Skeletal muscle satellite cell (primary cell): ENCODE results near the gene OSGIN1.

Experiments
- H3K27me3 ChIP-seq: 2 replicates; pipeline ENCODE4 v1.7.0; 2013; ENCODE audit warnings: low read length; ENCODE audit not compliant: control insufficient read depth, insufficient read depth
- H3K36me3 ChIP-seq: 2 replicates; pipeline ENCODE4 v1.7.0; 2013; ENCODE audit warnings: mild to moderate bottlenecking, control low read depth, low read length; ENCODE audit not compliant: insufficient read depth
- H3K4me1 ChIP-seq: 2 replicates; pipeline ENCODE4 v1.7.0; 2013; ENCODE audit warnings: low read length; ENCODE audit not compliant: control insufficient read depth, insufficient read depth
- H3K4me2 ChIP-seq: 2 replicates; pipeline ENCODE4 v1.7.0; 2013; ENCODE audit warnings: mild to moderate bottlenecking, low read length
- H3K4me3 ChIP-seq: 2 replicates; pipeline ENCODE4 v1.7.0; 2013; ENCODE audit warnings: low read length
- H3K9ac ChIP-seq: 2 replicates; pipeline ENCODE4 v1.7.0; 2013; ENCODE audit warnings: mild to moderate bottlenecking, low read depth, low read length, moderate library complexity
- H3K9me3 ChIP-seq: replicated peaks from 2 replicates; pipeline ENCODE4 v1.7.0; 2013; ENCODE audit warnings: mild to moderate bottlenecking, control low read depth, low read length

Gene OSGIN1

DNA sequence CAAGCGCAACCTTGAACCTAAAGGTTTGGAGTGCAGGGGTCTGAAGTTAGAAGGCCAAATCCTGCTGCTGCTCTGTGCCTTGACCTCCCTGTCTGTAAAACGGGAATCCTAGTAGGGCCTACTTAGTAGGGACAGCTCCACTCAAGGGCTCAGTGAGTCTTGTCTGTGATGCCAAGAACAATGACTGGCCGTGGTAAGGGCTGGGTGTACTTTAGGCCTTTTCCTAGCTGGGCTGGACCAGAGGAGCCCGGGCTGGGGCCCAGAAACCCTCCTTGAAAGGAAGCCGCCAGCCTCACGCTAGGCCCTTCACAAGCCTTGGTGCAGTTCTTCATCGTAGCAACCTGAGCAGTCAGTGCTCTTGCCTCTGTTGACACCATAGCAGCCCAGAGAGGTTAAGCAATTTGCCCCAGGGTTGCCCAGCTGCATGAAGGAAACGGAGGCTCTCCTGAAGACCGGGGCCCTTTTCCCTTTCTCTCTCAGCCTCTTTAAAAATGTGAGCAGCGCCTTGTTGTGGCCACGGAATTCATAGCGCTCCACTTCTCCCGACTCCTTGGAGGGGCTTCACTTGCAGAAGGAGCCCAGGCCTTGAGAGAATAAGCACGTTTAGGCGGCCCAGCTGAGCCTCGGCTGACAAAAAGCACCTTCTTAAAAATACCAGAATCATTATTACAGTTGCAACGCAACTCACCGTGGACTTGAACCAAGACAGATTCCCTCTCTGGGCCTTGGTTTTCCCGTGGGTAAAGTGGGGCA lies 19.4 kb downstream of the OSGIN1 start:
- Histone ChIP-seq H3K27me3 (peaks cover 53% of the 10 kb centered on the region), H3K4me2 (no peak overlapping the region), H3K9me3 (no peaks in the 10 kb centered on the region)

DNA sequence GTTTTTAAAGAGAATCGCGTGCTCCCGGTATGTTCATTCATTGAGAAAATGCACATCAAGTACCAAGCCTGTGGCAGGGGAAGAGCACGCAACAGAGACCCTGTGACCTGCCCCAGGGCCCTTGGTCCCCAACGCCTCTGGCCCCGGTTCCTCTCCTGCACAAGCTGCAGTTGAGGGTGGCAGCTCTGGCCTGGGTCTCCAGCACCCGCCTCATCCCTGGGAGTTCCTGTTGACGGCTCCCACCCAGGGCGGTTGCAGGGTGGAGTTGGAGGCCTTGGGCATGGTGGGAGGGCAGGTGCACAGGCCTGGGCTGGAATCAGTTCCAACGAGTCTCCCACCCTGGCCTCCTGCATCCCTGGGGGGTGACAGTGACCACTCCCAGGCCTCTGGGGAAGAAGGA lies 20.0 kb downstream of the OSGIN1 start:
- H3K4me1 ChIP-seq, result no peaks in the 10 kb centered on the region
- H3K27me3 ChIP-seq, result peaks cover 58% of the 10 kb centered on the region
- H3K4me3 ChIP-seq, result no peak overlapping the region
- H3K9ac ChIP-seq, result no peak overlapping the region
- no peaks in the 10 kb centered on the region for H3K9me3 ChIP-seq
- H3K4me2 ChIP-seq, result no peak overlapping the region
- no peaks in the 10 kb centered on the region for H3K36me3 ChIP-seq

More for the DNA sequence above, 19.4 kb downstream of the OSGIN1 start:
- H3K4me3 ChIP-seq, result no peak overlapping the region
- H3K4me1 ChIP-seq, result no peaks in the 10 kb centered on the region
- no peak overlapping the region for H3K9ac ChIP-seq
- H3K36me3 ChIP-seq, result no peaks in the 10 kb centered on the region

DNA sequence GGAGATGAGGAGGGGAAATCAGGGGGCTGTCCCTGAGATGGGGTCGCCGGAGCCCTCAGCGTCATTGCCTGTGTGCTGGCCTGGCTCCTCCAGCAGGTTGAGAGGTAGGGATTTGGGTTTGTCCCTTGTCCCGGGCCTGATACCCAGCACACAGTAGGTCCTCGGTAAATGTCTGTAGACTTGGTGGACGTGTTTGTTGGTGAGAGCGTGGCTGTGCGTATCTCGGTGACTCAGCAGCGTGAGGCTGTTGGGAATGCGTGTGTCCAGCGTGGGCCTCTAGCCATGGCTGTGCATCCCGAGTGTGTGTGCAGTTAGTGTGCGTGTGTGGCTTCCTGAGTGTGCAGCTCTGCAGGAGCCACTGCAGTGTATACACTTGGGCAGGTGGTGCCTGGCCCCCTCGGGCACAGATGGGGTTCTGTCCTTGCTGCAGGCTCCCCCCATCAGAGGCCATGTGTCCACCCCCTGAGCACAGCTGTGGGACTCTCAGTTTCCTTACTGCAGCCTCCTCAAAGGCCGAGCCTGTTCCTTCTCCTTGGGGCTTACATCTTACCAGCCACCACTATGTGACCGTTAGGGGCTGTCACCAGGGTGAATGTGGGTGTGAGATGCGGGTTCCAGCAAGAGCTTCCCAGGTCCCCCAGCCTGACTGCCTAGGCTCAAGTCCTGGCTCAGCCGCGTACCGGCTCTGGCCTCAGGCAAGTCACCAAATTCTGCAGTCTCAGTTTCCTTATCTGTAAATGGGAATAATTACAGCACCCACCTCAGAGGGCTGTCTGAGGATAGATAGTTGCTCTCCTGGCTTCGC lies 20.7 kb downstream of the OSGIN1 start:
- H3K9me3 ChIP-seq, result peaks cover 7% of the 10 kb centered on the region
- H3K4me3 ChIP-seq, result no peak overlapping the region
- H3K36me3 ChIP-seq, result no peaks in the 10 kb centered on the region
- H3K27me3 ChIP-seq, result peaks cover 65% of the 10 kb centered on the region
- H3K9ac ChIP-seq, result no peak overlapping the region
- no peak overlapping the region for H3K4me2 ChIP-seq
- H3K4me1 ChIP-seq, result no peaks in the 10 kb centered on the region

DNA sequence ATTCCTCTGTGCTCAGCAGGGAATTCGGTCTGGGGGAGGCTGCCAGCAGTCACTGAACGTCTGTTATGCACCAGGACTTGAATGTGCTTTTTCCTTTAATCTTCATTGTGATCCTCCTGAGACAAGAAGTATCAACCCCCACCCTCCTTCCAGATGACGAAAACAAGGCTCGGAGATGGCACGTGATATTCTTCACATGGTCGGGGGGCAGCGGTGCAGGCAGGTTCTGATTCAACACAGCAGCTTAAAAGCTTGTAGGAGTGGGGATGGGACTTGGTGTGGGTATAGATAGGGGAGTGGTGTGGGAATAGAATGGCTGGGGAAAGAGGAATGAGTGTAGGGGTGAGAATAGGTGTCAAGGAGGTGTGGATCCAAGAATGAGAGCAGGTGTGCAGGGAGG lies 21.4 kb downstream of the OSGIN1 start:
- Histone ChIP-seq H3K4me2 (no peak overlapping the region), H3K4me1 (no peaks in the 10 kb centered on the region), H3K27me3 (peaks cover 60% of the 10 kb centered on the region), H3K9me3 (peaks cover 10% of the 10 kb centered on the region), H3K4me3 (no peak overlapping the region), H3K9ac (no peak overlapping the region), H3K36me3 (no peaks in the 10 kb centered on the region)

DNA sequence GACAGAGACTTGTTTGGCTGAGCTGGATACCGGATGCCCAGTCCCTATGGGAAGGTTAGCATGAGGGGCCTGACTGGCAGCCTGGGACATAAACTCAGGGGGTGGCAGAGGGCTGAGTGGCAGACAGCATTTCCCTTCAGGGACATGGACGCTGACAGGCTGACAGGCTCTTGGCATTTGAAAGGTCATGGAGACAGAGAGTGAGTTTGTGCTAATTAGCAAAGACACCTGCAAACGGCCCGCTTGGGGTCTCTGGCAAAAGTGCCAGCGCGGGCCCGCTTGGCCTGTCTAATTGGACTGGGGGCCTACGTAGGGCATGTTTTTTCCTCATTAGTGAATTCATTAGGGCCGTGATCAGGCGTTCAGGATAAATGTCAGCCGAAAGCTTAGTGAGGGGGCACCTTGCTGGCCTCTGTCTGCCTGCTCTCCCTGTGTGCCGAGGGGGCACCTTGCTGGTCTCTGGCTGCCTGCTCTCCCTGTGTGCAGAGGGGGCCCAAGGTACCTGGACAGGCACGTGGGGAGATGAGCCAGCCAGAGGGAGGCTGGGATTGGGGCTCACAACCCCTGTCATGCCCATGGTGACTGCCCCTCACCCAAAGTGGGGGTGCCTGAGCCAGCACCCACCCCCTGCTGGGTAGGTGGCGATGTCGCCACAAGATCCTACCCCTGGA lies 22.7 kb downstream of the OSGIN1 start:
- Histone ChIP-seq H3K9me3 (peaks cover 10% of the 10 kb centered on the region), H3K4me1 (no peaks in the 10 kb centered on the region), H3K4me3 (no peak overlapping the region), H3K4me2 (no peak overlapping the region), H3K36me3 (no peaks in the 10 kb centered on the region), H3K27me3 (peaks cover 56% of the 10 kb centered on the region), H3K9ac (no peak overlapping the region)

DNA sequence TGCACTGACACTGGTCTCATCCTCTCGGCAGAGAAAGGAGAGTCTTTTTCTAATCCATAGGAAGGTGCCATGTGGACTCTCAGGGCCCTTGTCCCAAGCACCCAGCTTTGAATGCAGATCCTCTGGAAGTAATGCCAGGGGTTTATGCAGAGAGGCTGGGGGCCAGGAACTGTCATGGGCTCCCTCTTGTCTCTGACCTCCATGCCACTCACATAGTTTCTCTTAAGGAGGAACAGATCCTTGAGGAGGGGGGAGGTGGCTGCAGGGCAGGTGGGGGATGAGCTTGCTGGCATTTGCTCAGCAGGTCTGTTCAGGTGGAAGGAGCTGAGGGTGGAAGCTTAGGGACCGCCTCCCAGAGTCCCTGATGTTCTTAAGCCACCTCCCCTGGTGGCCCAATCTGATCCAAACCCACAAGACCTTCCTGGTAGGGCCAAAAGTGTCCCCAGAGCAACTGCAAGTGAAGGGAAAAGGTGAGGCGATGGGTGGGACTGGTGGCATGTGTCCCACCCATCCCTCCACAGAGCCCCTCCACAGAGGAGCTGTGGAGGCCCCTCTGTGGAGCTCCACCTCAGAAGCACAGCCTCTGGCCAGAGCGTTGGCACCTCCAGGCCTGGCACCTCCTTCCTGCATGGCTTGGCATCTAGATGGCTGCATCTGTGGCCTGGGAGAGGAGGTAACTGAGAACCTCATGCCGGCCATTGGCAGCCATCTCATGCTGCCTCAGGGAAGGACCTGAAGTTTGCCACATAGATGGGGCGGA lies 24.2 kb downstream of the OSGIN1 start:
- Histone ChIP-seq H3K4me1 (no peaks in the 10 kb centered on the region), H3K9ac (no peak overlapping the region), H3K4me2 (no peak overlapping the region), H3K36me3 (no peaks in the 10 kb centered on the region), H3K27me3 (peaks cover 58% of the 10 kb centered on the region), H3K4me3 (no peak overlapping the region), H3K9me3 (peaks cover 10% of the 10 kb centered on the region)

DNA sequence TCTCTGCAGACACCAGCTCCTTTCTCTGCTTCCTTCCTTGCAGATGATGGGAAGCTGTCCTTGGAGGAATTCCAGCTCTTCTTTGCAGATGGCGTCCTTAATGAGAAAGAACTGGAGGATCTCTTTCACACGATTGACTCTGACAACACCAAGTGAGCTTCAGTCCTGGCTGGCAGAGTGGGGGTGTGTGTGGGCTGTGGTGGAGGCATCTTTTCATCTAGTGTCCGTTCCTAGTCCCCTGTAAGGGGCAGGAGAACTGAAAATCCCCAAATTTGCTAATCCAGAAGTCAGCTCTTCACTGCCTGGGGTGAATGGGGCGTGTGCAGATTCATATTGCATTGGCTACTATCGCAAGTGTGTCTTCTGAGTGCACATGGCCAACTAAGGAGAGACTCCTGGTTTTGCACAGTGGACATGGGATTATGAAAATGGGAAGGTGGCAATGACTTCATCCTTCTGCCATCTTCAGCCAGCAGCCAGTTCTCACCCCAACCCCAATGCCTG lies 25.4 kb downstream of the OSGIN1 start:
- Histone ChIP-seq H3K9me3 (peaks cover 10% of the 10 kb centered on the region), H3K9ac (no peak overlapping the region), H3K4me3 (no peak overlapping the region), H3K4me2 (no peak overlapping the region), H3K36me3 (no peaks in the 10 kb centered on the region), H3K4me1 (no peaks in the 10 kb centered on the region), H3K27me3 (peaks cover 59% of the 10 kb centered on the region)

DNA sequence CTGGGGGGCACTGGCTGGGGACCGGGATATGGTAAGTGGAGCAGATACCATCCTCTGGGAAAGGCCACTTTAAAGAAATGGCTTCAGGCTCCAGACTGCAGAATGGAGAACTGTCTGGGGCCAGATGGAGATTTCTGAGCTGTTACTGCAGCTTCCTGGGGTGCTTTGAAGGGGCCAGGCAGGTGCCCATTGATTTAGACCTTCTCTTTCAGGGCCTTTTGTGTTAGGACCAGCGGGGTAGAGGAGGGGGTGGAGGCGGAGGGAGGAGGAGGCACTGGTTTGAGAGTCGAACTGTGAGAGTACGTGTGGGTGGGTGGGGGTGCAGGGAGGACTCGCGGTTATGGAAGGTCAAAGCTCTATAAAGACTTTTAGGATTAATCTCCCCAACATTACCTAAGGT lies 26.4 kb downstream of the OSGIN1 start:
- H3K4me2 ChIP-seq, result no peak overlapping the region
- H3K36me3 ChIP-seq, result no peaks in the 10 kb centered on the region
- H3K4me1 ChIP-seq, result no peaks in the 10 kb centered on the region
- H3K4me3 ChIP-seq, result no peak overlapping the region
- peaks cover 51% of the 10 kb centered on the region for H3K27me3 ChIP-seq
- H3K9me3 ChIP-seq, result peaks cover 10% of the 10 kb centered on the region
- H3K9ac ChIP-seq, result no peak overlapping the region

DNA sequence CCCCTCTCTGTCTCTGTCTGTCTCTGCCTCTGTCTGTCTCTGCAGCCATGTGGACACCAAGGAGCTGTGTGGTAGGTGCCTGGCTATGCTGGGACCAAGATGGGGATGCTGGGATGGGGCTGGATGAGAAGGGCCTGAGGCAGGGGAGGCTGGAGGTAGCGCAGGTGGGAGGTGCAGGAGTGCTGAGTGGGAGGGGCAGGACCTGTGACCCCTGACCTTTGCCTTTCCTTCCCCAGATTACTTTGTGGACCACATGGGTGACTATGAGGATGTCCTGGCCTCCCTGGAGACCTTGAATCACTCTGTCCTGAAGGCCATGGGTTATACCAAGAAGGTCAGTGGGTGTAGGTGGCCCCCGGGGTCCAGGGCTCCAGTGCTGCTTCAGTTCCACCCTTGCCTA lies 27.8 kb downstream of the OSGIN1 start:
- Histone ChIP-seq H3K27me3 (peaks cover 47% of the 10 kb centered on the region), H3K4me1 (no peaks in the 10 kb centered on the region), H3K4me2 (no peak overlapping the region), H3K9me3 (peaks cover 10% of the 10 kb centered on the region), H3K9ac (no peak overlapping the region), H3K36me3 (no peaks in the 10 kb centered on the region), H3K4me3 (no peak overlapping the region)

DNA sequence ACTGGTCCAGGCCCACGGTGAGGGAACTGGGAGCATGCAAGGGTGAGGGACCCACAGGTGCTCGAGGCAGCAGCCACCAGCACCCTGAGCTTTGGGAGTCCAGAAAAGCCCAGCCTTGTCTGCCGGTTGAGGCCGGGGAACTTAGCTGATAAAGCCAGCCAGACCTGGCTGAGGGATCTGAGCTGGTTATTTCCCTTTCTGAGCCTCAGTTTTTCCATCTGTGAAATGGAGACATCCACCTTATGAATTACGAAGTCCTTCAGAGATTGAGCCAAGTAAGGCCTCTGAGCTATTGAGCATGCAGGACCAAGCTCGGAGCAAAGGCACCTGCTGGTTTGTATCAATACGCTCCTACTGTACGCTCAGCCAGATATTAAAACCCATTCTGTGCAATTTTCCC lies 28.8 kb downstream of the OSGIN1 start:
- H3K36me3 ChIP-seq, result no peaks in the 10 kb centered on the region
- no peak overlapping the region for H3K4me3 ChIP-seq

DNA sequence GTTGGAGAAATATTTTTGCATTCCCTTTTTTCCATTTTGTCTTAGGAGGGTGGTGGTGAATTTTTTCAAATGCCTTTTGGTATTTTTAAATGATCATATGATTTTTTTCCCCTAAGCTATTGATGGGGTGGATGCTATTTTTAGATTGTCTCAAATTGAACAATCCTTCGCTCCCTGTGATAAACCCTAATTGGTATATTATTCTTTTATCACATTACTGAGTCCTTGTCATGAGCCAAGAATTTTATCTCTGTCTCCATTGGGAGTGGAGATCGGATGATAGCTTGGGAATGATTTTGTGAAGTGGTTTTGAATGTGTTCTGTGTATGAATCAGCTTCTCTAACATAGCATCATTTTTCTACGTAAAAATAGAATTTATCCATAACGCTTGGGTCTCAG lies 30.5 kb downstream of the OSGIN1 start:
- peaks cover 6% of the 10 kb centered on the region for H3K9me3 ChIP-seq
- H3K4me3 ChIP-seq, result no peak overlapping the region
- no peaks in the 10 kb centered on the region for H3K4me1 ChIP-seq
- no peak overlapping the region for H3K4me2 ChIP-seq
- H3K36me3 ChIP-seq, result no peaks in the 10 kb centered on the region
- peaks cover 46% of the 10 kb centered on the region for H3K27me3 ChIP-seq
- H3K9ac ChIP-seq, result no peak overlapping the region

More for the DNA sequence above, 28.8 kb downstream of the OSGIN1 start:
- Histone ChIP-seq H3K9me3 (peaks cover 10% of the 10 kb centered on the region), H3K27me3 (peaks cover 46% of the 10 kb centered on the region), H3K4me1 (no peaks in the 10 kb centered on the region), H3K9ac (no peak overlapping the region), H3K4me2 (no peak overlapping the region)
